ENCODE results near the gene PTPRC.

PTPRC gene

GRCh38 chr1:198650506-198650905, 11.7 kb downstream of the PTPRC start:
- no peak for DNase-seq (ENCODE audit: low spot score)
- no peak for TF ChIP-seq CTCF (IDR thresholded peaks at IDR 0.05)
- H3K27ac ChIP-seq, result no peak overlapping the region
- H3K4me3 ChIP-seq, result no peak overlapping the region

GRCh38 chr1:198651650-198652400, 13.0 kb downstream of the PTPRC start:
- no peak overlapping the region for H3K27ac ChIP-seq
- TF ChIP-seq CTCF (IDR thresholded peaks at IDR 0.05), result no peak
- no peak for DNase-seq (ENCODE audit: low spot score)
- no peak overlapping the region for H3K4me3 ChIP-seq

GRCh38 chr1:198653808-198654413, 15.1 kb downstream of the PTPRC start:
- no peak for DNase-seq (ENCODE audit: low spot score)
- no peak overlapping the region for H3K27ac ChIP-seq
- no peak overlapping the region for H3K4me3 ChIP-seq
- no peak for TF ChIP-seq CTCF (IDR thresholded peaks at IDR 0.05)

GRCh38 chr1:198655459-198656121, 16.8 kb downstream of the PTPRC start:
- no peak for DNase-seq (ENCODE audit: low spot score)
- no peak overlapping the region for H3K27ac ChIP-seq
- no peak for TF ChIP-seq CTCF (IDR thresholded peaks at IDR 0.05)
- H3K4me3 ChIP-seq, result no peak overlapping the region

GRCh38 chr1:198656500-198656932, 17.7 kb downstream of the PTPRC start:
- TF ChIP-seq CTCF (IDR thresholded peaks at IDR 0.05), result no peak
- H3K4me3 ChIP-seq, result no peak overlapping the region
- H3K27ac ChIP-seq, result peak overlapping the region in 1 of 2 donors; percentile 10
- DNase-seq (ENCODE audit: low spot score), result no peak

GRCh38 chr1:198657550-198658064, 18.8 kb downstream of the PTPRC start:
- Histone ChIP-seq H3K27ac (peak overlapping the region; percentile 32 to 33), H3K4me3 (no peak overlapping the region)
- no peak for TF ChIP-seq CTCF (IDR thresholded peaks at IDR 0.05)
- DNase-seq (ENCODE audit: low spot score), result no peak
